Measurements from ENCODE around the gene FCRL4. TPM values are rescaled to one million over a fixed set of nuclear protein-coding genes. Genes with fewer than 3 reads are reported as not detected.

FCRL4 gene
- total RNA-seq, 1 donor from 2014 or later = not detected

DNA sequence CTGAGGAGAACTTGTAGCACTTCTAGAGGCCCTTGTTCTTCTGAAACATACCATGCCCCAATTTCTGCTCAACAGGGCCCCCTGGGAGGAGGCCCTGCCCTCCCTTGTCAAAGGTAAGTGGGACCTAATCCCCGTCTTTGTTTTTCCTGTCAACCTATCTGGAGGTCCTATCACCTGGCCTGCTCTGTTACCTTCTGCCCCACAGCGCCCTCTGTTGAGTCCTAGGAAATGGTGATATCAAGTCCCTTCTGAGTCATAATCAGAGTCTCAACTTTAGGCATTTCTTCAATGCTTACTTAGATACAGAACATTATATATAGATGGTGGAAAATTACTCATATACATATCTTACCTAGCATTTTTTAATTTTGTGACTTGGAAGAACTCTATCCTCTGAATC, 28.2 kb upstream of the FCRL4 start:
- Histone ChIP-seq H3K27me3 (ENCODE audit: low read depth) (peaks cover 4% of the 10 kb centered on the region), H3K4me1 (no peaks in the 10 kb centered on the region), H3K9me3 (no peaks in the 10 kb centered on the region), H3K27ac (no peak overlapping the region), H3K4me3 (no peak overlapping the region), H3K36me3 (no peaks in the 10 kb centered on the region)
- intact Hi-C loops (cut with DNase I) = no loop called here
- DNase-seq = no peak
- ATAC-seq = no peak
- TF ChIP-seq, protein P1, sequence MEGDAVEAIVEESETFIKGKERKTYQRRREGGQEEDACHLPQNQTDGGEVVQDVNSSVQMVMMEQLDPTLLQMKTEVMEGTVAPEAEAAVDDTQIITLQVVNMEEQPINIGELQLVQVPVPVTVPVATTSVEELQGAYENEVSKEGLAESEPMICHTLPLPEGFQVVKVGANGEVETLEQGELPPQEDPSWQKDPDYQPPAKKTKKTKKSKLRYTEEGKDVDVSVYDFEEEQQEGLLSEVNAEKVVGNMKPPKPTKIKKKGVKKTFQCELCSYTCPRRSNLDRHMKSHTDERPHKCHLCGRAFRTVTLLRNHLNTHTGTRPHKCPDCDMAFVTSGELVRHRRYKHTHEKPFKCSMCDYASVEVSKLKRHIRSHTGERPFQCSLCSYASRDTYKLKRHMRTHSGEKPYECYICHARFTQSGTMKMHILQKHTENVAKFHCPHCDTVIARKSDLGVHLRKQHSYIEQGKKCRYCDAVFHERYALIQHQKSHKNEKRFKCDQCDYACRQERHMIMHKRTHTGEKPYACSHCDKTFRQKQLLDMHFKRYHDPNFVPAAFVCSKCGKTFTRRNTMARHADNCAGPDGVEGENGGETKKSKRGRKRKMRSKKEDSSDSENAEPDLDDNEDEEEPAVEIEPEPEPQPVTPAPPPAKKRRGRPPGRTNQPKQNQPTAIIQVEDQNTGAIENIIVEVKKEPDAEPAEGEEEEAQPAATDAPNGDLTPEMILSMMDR (IDR thresholded peaks at IDR 0.05) = no peak

DNA sequence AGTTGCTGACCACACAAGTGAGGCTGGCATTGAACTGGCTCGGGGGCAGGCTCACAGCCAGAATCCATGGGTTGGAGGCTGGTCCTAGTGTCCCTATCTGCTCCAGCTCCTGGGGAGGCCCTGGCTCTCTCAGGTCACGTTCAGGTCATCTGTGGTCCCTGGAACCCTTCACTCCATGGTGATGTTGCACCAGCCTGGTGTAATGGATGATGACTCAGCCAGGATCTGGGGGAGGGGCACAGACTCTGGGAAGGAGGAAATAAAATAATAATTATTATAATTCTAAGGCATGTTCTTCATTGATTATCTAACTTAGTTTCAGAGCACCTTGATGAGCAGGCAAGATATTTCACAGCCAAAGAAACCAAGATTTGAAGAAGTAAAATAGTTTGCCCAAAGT, 26.6 kb upstream of the FCRL4 start:
- no peaks in the 10 kb centered on the region for H3K4me1 ChIP-seq

DNA sequence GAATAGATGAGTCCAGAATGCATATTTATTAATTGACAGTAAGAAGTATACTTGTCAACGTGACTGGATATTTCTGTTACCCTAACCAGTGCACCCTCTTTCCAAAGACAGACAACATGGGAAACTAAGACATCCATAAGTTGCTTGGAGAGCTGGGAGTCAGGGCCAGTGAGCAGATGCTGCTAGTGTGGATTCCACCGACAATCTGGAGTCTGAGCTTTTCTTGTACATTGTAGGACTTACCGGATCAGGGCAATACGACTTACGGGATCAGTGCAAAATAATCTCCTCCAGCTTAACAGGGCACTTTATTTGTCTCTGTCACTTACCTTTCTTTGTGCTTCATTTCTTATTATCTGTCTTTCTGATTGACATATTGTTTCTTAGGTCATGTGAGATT, 24.6 kb upstream of the FCRL4 start:
- H3K4me1 ChIP-seq = no peaks in the 10 kb centered on the region
- H3K27ac ChIP-seq = no peak overlapping the region
- TF ChIP-seq, protein P1 (IDR thresholded peaks at IDR 0.05) = no peak
- ATAC-seq = no peak
- no peak overlapping the region for H3K4me3 ChIP-seq
- intact Hi-C loops (cut with DNase I) = no loop called here
- H3K36me3 ChIP-seq = no peaks in the 10 kb centered on the region
- DNase-seq = no peak
- H3K27me3 ChIP-seq (ENCODE audit: low read depth) = peaks cover 4% of the 10 kb centered on the region
- H3K9me3 ChIP-seq = no peaks in the 10 kb centered on the region

More for the DNA sequence above, 26.6 kb upstream of the FCRL4 start:
- Histone ChIP-seq H3K27ac (no peak overlapping the region), H3K36me3 (no peaks in the 10 kb centered on the region), H3K4me3 (no peak overlapping the region), H3K9me3 (no peaks in the 10 kb centered on the region), H3K27me3 (ENCODE audit: low read depth) (peaks cover 4% of the 10 kb centered on the region)
- no peak for DNase-seq
- TF ChIP-seq, protein P1 (IDR thresholded peaks at IDR 0.05) = no peak
- no peak for ATAC-seq
- intact Hi-C loops (cut with DNase I) = no loop called here

- Histone ChIP-seq H3K27me3 (ENCODE audit: low read depth) (no peaks in the 10 kb centered on the region), H3K4me3 (no peak overlapping the region), H3K9me3 (no peaks in the 10 kb centered on the region), H3K27ac (no peak overlapping the region), H3K4me1 (no peaks in the 10 kb centered on the region), H3K36me3 (no peaks in the 10 kb centered on the region)
- TF ChIP-seq, protein P1 (IDR thresholded peaks at IDR 0.05) = no peak
- intact Hi-C loops (cut with DNase I) = no loop called here
- DNase-seq (no peak), ATAC-seq (no peak)
Measured at GRCh38 chr1:157618190-157618589, 20.3 kb upstream of the FCRL4 start.

DNA sequence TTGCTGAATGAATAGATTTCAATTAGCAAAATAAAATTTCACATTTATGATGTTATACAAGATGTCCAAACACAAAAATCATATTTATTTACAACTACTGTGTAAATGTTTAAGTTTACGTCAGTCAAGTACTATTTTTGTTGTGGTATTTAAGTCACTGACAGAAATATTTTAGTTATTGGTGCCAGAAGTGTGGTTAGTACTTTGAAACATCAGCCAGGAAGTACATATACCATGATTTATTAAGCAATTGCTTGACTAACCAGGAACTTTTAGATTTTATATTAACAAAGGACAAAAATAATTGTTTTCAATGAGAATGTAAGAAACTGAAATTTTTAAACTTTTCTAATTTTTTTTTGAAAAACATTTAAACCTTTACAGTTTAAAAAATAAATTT, 2.4 kb upstream of the FCRL4 start:
- intact Hi-C loops (cut with DNase I) = no loop called here
- H3K4me1 ChIP-seq = no peaks in the 10 kb centered on the region
- H3K27me3 ChIP-seq (ENCODE audit: low read depth) = no peaks in the 10 kb centered on the region
- ATAC-seq = no peak
- no peak overlapping the region for H3K4me3 ChIP-seq
- H3K27ac ChIP-seq = no peak overlapping the region
- TF ChIP-seq, protein P1 (IDR thresholded peaks at IDR 0.05) = no peak
- no peaks in the 10 kb centered on the region for H3K9me3 ChIP-seq
- DNase-seq = no peak
- no peaks in the 10 kb centered on the region for H3K36me3 ChIP-seq

GRCh38 chr1:157596384-157596783, 1.5 kb downstream of the FCRL4 start:
- Histone ChIP-seq H3K4me3 (no peak overlapping the region), H3K36me3 (no peaks in the 10 kb centered on the region), H3K27ac (no peak overlapping the region), H3K4me1 (no peaks in the 10 kb centered on the region), H3K9me3 (no peaks in the 10 kb centered on the region), H3K27me3 (ENCODE audit: low read depth) (peaks cover 4% of the 10 kb centered on the region)
- ATAC-seq = no peak
- TF ChIP-seq, protein P1 (IDR thresholded peaks at IDR 0.05) = no peak
- no peak for DNase-seq
- intact Hi-C loops (cut with DNase I) = no loop called here
